H4 (cell line): ENCODE measurements around the gene ANKRD33. TPM values are rescaled to one million over a fixed set of nuclear protein-coding genes. Genes with fewer than 3 reads are reported as not detected.
A peak's percentile ranks its signal among the peaks of the same experiment; 100 is the strongest.
"Not testable (repeated sequence)": the region's sequence is repeated elsewhere in the genome, so short reads cannot be mapped to it uniquely, and the experiment has no call there.

ENCODE experiments used
- DNase-seq: peaks from one replicate; pipeline ENCODE4 v3.0.0-alpha.2; 2015; ENCODE audit warnings: low spot score
- total RNA-seq: library from RNA; depleted of rRNA; stranded (reverse); fragments of >200 nt; shearing (Covaris generic); gene quantifications from 2 replicates; pipeline ENCODE4 v1.2.3, GENCODE V29; 2014

The ANKRD33 gene
- total RNA-seq, 1 experiment from 2014 or later: not detected

- DNase-seq: no peak
Observed at GRCh38 chr12:51883295-51883694, 4.6 kb upstream of the ANKRD33 start.

GRCh38 chr12:51883998-51884675 lies 3.8 kb upstream of the ANKRD33 start:
- DNase-seq: no peak

GRCh38 chr12:51884676-51885229 lies 3.1 kb upstream of the ANKRD33 start:
- no peak for DNase-seq

- not testable (repeated sequence) for DNase-seq
Observed at GRCh38 chr12:51885294-51886020, 2.4 kb upstream of the ANKRD33 start.

DNA sequence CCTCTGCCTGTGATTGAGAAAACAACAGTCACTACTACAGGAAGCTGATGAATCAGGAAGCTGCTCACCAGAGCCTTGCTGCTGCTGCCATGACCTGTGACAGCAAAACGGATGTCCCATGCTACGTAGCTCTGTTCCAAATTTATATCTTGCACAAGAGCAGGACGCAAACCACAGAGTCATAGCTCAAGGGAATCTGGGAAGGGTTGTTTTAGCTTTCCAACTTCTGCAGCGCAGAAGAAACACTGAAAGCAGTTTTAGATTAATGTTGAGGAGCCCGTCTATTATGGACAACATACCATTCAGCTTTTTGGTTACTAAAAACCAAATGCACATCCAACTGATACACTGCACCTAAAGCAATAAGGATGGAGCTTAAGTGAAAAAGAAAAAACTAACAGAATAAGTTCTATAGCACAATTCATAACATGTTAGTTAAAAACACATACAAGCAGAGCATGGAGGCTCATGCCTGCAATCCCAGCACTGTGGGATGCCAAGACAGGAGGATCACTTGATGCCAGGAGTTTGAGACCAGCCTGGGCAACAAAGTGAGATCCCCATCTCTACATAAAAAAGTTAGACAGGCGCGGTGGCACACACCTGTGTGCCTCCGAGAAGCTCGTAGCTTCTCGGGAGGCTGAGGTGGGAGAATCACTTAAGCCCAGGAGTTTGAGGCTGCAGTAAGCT lies 1.7 kb upstream of the ANKRD33 start:
- peak; percentile 93 for DNase-seq

DNA sequence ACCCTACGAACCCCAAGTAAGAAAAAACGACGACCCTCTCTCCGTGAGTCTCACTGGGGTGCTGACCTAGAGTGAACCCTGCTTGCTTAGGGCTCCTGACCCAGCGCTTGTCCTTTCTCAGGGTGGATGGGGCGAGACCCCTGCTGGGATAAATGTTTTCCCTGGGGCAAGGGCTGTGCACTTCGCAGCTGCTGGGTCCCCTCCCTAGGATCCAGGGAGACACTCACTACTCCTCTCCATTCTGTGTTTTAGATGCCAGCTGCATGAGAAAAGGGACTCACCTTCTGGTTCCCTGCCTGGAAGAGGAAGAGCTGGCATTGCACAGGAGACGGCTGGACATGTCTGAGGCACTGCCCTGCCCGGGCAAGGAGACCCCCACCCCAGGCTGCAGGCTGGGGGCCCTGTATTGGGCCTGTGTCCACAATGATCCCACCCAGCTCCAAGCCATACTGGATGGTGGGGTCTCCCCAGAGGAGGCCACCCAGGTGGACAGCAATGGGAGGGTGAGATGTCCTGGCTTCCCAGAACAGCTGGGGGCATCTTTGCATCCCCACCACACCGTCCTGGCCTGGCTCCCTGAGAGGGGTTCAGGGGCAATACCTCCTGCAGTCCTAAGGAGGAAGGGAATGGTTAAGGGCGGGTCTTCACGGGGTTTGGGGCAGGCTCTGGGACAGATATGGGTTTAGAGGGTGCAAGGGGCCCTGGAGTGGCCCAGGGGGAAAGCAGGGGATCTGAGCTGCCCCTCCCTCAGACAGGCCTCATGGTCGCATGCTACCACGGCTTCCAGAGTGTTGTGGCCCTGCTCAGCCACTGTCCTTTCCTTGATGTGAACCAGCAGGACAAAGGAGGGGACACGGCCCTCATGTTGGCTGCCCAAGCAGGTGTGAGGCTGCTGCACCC lies 663 bp downstream of the ANKRD33 start:
- DNase-seq: no peak

- DNase-seq: no peak
Observed at GRCh38 chr12:51889216-51890132, 1.6 kb downstream of the ANKRD33 start.

- no peak for DNase-seq
Observed at GRCh38 chr12:51890133-51890464, 2.2 kb downstream of the ANKRD33 start.

DNA sequence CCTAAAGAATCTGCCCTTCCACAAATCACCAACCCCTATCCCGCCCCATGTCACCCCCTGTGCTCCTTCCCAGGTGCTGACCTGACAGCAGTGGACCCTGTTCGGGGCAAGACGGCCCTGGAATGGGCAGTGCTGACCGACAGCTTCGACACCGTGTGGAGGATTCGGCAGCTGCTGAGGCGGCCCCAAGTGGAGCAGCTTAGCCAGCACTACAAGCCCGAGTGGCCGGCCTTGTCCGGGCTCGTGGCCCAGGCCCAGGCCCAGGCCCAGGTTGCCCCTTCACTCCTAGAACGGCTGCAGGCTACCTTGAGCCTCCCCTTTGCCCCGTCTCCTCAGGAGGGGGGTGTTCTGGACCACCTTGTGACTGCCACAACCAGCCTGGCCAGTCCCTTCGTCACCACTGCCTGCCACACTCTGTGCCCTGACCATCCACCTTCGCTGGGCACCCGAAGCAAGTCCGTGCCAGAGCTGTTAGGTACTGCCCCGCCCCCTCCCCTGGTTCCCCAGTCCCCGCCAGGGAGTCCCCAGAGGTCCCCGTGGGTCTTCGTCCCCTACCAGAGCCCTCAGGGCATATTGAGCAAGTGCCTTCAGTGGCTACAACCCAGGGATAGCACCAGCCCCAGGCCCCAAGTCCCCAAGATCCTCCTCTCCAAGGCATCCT lies 2.7 kb downstream of the ANKRD33 start:
- no peak for DNase-seq

GRCh38 chr12:51891843-51892242 lies 3.9 kb downstream of the ANKRD33 start:
- no peak for DNase-seq

GRCh38 chr12:51893786-51894185 lies 5.9 kb downstream of the ANKRD33 start:
- no peak for DNase-seq

DNA sequence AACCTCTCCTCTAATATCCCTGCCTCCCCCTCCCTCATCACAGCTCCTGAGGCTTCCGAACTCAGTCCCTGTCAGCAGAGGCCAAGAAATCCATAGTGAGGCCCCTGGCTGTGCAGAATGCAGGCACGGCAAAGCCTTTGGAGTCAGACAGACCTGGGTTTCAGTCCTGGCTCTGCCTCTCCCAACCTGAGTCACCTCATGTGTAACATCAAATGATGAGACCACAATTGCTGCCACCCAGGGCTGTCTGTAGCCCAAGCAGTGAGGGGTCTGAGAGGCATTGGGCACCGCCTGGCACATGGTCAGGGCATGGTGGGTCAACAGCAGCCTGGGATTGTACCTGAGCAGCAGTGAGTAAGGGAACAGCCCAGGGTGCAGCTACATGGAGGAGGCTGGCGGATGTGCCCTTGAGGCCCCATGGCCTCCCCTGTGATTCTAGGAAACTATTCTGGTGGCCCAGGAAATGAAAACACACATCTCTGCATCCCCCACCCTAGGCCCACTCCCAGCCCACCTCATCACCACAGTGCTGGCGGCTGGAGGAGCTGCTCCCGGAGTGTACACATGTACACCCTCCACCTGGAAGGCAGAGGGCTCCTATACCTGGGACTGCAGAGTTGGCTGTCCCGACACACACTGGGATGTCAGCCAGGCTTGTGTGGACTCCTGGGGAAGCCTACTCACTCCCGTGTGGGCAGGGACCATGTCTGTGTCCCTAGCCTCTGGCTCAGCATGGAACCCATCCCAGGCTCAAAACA lies 7.7 kb downstream of the ANKRD33 start:
- no peak for DNase-seq

- no peak for DNase-seq
Observed at GRCh38 chr12:51896236-51896635, 8.3 kb downstream of the ANKRD33 start.

- no peak for DNase-seq
Observed at GRCh38 chr12:51897181-51897580, 9.3 kb downstream of the ANKRD33 start.

DNA sequence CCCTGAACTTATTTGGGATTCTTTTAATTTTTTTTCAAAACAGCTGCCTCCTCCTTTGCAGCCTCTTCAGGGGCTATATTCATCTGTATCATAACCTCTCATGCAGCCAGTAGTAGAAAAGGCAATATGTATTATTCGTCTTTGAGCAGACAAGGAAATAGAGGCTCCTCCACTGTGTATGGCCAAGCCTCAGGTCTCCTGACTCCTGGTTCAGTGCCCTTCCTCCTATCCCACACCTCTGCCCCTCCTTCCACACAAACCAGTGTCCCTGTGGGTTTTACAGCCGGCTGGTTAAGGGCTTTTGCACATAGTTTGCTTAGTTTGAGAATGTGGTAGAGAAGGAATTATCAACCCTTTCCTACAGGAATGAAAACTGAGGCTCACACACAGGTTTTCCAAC lies 10.6 kb downstream of the ANKRD33 start:
- no peak for DNase-seq

GRCh38 chr12:51898937-51899336 lies 11.0 kb downstream of the ANKRD33 start:
- DNase-seq: peak; percentile 73

DNA sequence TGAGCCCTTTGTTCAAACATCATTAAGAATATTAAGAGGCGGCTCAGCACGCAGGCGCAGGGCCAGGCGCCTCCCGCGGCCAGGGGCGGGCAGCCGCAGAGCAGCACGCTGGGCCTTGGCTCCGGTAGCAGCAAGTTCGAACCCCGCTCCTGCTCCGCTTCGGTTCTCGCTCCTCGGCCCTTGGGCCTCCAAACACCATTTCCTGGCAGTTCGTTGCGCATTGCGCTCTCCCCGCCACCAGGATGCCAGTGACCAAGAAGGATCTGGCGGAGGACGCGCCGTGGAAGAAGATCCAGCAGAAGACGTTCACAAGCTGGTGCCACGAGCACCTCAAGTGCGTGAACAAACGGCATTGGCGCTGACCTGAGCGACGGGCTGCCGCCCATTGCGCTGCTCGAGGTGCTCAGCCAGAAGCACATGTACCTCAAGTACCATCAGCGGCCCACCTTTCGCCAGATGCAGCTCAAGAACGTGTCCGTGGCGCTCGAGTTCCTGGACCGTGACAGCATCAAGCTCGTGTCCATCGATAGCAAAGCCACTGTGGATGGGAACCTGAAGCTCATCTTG lies 12.5 kb downstream of the ANKRD33 start:
- DNase-seq: no peak

- DNase-seq: no peak
Observed at GRCh38 chr12:51901121-51901817, 13.4 kb downstream of the ANKRD33 start.
